HG02571 (cell line): Measurements from ENCODE around the gene INS.
"Not testable (repeated sequence)": the region's sequence is repeated elsewhere in the genome, so short reads cannot be mapped to it uniquely, and the experiment has no call there.

Source experiments
- ATAC-seq: cut with Tn5 transposase; IDR thresholded peaks from one replicate; pipeline ENCODE4 v1.9.1; 2021; ENCODE audit warnings: mild to moderate bottlenecking, moderate library complexity; ENCODE audit not compliant: unreplicated experiment

Gene INS

DNA sequence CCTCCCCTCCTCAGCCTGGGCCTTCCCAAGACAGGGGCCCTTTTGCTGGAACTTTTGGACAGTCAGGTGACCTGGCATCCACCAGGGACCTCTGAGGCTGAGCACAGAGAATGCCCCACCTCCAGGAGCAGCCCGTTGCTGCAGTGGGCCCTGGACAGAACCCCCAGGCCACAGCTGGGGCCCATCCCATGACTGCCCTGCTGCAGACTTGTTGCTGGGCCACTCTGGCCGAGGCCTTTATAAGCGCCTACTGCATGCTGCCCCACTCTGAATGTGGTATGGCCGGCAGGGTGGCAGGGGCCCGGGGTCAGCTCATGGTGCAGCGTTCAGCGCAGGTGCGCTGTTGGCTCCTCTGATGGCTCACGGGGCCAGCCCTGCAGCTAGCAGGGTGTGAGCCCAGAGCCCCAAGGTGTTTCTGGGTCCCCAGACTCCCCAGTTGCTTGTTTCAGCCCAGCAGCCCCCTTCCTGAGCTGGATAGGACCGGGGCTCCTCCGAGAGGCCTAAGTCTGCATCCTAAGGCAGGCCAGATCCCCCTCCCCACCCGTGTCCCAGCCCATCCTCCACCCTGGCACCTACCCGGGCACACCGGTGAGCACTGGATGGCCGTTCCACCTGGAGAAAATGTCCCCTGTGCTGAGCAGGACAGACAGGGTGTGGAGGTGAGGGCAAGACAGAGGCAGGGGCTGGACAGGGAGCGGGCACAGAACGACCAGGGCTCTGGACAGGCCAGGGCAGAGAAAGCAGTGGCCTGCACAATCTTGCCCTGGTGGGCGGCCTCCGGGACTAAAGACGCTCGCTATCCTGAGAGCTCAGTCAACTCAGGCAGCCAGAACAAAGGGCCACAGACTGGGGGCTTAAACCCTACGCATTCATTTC, 38.7 kb upstream of the INS start:
- no peak for ATAC-seq

DNA sequence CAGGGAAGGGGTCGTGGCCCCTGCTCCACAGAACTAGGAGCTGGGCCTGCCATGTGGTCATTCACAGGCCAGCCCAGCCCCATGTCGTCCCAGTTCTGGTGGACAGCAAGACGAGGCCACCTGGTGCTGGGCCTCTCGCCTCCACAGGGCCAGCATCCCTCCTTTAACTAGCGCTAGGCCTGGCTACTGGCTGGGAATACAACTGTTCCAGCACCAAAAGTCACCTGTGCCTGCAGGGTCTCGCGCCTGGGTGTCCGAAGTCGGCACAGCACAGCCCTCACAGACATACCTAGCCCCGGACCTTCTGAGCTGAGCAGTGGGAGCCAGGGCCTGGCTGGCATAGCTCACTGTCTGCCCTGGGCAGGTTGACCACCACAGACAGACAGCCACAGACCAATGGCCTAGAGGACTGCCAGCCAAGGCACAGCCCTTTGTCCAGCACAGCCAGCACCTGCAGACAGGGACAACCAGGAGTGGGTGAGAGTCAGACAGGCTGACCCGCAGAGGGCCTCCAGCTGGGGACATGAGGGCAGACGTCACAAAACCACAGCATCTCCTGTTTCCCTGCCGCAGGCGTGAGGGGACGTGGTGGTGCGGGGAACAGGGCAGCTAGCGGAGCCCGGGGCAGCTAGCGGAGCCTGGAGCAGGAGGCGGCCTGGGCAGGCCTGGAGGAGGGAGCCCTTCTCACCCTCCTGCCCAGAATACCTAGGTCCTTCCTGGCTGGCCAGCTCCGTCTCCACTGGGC, 37.8 kb upstream of the INS start:
- ATAC-seq, result no peak

DNA sequence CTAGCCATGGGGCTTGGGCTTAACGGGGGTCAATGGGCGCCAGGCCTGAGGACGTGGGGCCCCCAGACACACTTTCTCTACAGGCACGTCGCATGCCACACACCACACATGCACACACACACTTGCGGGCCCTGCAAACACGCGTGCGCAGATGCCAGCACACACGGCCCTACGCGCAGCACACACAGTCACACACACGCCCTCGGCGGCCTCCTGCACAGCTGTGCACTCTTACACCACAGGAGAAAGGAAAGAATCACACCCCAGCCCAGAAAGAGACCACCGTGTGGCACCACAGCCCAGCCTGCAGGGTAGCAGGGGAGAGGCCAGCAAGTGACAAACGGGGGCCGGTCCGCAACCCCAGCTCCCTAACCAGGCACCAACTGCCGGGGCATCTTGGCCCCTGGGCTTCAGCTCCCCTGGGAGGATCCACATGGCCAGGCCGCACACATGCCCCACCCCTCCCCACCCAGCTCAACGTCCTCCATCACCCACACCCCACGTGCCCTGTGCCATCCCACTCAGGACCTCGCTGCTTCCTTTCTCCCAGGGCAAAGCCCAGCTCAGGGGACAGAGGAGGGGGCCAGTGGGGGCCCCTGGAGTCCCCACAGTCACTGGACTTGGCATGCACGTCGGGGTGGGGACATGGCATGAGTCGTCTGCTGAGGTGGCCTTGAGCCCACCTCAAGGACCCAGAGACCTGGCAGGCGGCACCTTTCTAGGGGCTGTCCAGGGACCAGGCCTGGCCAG, 36.9 kb upstream of the INS start:
- ATAC-seq, result no peak

DNA sequence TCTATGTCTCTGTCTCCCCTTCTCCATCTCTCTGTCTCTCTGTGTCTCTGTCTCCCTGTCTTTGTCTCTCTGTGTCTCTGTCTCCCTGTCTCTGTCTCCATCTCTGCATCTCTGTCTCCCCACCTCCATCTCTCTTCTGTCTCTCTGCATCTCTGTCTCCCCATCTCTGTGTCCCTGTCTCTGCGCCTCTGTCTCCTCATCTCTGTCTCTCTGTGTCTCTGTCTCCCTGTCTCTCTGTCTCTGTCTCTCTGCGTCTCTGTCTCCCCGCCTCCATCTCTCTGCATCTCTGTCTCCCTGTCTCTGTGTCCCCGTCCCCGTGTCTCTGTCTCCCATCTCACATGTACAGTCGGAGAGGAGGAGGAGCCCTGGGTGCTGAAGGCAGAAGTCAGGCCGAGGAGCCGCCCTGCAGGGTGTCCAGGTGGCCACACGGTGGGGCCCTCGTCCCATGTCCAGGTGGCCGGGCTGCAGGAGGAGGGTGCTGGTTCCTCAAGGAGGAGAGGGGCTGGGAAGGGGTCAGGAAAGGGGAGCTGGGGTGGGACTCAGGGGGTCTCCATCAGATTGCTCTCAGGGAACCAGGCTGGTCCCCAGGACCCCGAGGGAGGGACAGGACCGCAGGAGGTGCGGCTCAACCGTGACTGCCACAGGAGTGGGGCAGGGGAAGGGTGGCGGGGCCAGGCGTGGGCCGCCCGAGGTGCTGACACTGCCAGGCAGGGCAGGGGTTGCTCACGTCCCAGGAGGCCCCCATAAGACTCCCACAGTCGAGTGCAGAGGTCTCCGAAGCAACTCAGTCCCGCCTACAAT, 36.2 kb upstream of the INS start:
- ATAC-seq, result no peak

DNA sequence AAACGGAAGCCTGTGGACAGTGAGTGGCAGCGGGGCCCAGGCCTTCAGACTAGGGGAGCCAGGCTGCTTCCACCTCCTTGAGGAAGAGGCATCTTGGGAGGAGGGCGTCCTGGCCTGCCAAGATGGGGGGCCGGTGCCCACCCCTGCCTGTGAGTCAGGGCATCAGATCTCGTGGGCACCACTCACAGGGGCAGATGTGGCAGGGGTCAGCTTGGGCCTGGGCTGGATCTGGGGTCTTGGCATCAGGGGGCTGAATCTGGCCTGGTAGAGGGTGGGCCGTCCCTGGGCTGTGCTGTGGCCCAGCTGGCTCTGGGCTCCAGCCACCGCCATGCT, 34.7 kb upstream of the INS start:
- no peak for ATAC-seq

DNA sequence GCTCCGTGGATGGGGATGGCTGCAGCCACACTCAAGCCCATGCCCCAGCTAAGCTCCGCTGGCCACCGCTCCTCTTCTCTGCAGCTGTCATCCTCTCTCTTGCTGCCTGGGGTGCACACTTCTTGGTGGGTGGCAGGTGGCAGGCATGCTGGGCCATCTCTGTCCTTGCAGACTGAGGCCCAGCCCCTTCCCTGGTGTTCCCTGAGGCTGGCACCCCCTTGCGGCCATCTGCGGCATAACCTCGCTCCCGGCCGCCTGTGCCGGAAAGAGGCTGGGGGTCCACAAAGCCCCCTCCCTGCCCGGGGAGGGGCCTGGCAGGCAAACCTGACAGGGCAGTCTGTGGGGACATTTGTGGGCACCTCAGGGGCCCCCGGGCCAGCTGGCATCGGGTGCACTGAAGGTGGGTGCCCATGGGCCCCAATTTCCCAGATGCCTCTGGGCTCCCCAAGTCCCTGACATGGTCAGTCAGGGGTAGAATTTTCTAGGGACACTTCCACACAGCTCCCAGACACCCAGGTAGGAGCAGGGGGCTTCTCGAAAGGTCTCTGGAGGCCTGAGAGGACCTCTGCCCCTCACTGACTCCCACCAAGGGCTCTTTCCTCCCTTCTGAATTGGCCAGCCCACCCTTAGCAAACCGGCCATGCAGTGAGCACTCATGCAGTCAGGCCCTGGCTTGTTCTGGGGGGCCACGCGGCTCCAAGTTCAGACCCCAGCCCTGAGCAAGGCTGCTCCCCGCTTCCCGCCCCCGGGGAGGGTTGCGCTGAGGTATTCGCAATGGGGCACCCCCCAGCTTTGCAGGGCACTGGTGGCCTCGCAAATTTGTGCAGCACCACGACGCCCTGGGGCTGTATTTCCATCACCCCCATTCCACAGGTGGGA, 34.1 kb upstream of the INS start:
- no peak for ATAC-seq

DNA sequence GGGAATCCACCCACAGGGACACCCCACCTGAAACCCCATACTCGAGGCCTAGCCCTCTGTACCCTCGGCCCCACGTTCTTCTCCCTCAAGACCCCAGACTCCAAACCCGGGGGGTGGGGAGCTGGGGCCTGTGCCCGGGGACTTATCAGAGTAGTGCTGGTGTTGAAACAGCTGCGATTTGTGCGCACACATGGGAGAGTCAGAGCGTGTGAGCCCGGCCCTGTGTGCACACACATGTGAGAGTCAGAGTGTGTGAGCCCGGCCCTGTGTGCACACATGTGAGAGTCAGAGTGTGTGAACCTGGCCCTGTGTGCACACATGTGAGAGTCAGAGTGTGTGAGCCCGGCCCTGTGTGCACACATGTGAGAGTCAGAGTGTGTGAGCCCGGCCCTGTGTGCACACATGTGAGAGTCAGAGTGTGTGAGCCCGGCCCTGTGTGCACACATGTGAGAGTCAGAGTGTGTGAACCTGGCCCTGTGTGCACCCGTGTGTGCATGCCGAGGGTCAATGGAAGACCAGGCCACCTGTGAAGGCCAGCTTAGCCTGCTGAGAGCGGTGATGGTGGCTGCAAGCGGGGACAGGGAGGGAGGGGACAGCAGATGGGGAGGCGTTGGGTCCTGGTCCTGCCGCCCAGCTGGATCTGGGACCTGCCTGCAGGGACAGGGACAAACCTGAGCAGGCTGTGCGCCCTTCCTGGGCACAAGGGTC, 33.0 kb upstream of the INS start:
- ATAC-seq, result not testable (repeated sequence)

DNA sequence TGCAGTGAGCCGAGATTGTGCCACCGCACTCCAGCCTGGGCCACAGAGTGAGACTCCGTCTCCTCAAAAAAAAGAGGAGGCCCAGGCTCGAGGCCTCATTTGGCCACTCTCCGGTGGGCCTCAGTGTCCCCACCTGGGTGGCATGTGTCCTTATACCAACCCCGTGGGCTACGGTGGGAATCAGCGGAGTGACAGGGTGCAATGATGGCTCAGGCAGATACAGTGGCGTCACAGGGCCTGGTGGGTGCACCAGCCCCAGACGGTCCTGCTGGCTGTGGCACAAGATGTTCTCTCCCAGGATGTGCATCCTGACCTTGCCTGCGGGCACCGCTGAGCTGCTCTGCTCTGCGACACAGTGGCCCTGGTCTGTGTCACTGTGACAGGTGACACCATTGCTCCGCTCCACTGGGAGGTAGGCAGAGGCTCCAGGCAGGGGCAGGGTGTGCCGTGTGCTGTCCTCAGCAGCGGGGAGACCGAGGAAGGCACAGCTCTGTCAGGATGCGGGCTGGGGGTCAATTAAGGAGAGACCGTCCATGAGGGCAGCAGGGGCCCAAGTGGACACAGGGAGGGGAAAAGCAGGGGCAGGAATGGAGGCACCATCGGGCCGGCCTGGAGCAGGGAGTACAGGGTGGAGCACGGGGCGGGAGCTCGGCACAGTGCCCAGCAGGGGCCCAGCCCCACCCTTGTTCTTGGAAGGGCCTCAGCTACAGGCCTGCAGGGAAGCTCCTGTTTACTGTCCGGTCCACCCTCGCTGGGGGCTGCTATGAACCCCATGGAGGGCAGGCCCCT, 32.3 kb upstream of the INS start:
- no peak for ATAC-seq

DNA sequence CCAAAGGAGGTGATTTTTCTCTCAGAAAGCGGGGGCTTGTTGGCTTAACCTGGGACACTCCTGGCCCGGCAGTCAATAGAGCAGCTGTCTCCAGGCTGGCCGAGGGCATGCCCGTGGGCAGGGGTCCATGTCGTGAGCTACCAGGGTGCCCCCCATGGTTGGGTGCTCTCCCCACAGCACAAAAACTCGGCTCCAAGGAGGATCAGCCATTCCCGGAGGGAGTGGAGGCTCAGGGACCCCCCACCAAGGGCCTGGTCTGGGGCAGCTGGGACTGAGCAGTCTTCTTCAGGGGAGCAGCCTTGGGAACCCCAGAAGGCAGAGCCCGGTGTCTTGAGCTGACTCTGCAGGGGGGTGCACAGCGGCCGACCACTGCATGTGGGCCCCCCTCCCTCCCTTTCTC, 31.4 kb upstream of the INS start:
- no peak for ATAC-seq

DNA sequence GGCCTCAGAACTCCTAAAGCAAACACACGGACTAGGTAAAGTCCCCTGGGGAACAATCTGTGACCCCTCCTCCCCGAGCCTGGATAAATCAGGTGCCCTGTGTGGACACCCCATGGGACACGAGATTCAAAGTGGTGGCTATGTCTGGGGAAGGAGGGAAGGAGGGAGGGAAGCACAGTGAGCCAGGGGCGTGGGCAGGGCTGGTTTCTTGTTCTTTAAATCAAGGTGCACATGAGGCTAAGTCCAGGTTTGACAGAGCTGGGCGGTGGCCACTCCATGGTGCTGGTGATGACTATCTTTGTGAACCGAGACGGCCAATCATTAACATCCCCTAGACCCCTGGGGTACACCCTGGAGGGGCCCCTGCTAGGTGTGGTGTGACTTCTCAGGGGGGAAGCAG, 30.9 kb upstream of the INS start:
- ATAC-seq, result no peak

DNA sequence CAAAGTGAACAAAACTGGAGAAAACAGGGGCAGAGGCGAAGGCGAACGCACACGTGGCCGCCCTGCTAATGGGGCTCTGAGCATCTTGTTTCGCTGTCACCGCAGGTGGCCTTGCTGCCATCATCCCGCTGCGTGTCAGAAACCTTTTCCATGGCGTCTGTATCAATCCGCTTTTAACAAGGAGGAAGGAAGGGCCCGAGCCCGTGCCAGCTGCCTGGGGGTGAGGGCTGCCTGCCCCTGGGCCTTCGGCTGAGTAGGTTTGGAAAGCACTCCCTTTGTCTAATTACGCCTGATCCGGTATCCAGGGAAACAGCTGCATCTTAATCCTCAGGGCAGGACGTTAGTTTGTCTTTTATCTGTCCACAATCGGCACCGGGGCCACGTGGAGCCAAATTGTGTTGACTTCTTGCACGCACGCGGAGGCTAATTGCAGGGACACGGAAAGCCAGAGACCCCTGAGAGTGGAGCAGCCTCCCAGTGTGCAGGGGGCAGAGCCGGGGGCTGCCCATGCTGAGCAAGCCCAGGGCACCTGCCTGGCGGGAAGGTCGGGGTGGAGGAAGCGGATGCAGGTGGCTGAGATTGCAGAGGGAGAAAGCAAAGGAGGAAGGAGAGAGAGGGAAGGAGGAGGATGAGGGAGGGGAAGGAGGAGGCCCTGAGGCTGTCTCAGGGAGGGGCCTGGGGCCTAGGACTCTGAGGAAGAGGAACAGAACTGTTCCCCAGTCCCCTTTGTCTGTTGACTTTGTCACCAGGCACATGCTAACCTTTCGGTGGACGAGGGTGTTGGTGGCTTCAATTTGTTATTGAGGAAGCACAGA, 29.9 kb upstream of the INS start:
- ATAC-seq, result no peak

DNA sequence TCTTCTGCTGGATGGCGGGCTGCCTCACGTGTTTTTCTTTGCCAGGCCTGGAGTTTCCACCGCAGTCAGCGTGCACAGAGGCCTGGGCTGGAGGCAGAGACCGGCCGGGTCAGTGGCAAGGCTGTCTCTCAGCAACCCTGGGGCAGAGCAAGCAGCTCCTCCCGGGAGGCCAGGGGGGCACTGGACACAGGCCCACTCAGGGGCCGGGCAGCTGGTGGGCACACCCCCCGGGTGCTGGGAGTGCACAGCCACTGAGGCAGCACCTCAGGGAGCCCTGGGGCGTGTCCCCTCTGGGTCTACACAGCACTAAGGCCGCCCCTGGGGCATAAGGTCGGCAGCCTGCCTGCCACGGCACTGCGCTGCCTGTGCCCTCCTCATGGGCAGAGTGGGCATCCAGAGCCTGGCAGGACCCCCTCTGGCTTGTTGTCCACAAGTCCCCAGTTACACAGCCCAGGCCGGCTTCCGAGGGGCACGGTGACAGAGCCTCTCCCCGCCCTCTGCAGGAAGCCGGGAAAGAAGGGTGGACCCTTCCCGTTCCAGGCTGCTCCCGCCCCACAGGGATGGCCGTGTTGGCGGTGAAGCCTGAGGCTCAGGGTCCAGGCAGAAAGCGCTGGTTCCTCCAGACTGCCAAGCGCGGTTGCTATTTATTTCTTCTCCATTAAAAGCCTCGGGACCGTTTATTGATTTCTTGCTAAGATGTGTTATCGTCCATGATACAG, 29.1 kb upstream of the INS start:
- ATAC-seq, result no peak

DNA sequence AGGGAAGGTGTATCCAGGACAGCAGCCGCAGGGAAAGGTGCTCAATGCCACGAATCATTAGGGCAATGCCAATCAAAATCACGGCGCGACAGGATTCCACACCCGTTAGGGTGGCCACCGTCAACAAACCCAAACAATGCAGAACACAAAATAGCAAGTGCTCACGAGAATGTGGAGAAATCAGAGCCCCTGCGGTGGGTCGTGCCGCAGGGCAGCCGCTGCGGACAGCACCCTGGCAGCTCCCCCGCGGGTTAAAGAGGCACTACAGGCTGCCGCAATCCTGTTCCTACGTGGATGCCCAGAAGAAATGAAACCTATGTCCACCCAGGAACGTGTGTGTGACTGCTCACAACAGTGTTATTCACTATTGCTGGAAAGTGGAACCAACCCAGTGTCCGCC, 27.7 kb upstream of the INS start:
- no peak for ATAC-seq

DNA sequence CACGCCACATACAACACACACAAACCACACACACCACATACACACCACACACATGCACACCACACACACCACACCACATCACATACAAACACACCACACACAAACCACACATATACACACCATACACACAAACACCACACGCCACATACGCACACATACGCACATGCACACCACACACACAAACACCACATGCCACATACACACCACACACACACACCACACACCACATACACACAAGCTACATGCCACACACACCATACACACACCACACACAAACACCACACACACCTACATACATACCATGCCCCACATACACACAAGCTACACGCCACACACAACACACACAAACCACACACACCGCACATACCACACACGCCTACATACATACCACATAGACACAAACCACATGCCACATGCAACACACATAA, 26.3 kb upstream of the INS start:
- no peak for ATAC-seq

DNA sequence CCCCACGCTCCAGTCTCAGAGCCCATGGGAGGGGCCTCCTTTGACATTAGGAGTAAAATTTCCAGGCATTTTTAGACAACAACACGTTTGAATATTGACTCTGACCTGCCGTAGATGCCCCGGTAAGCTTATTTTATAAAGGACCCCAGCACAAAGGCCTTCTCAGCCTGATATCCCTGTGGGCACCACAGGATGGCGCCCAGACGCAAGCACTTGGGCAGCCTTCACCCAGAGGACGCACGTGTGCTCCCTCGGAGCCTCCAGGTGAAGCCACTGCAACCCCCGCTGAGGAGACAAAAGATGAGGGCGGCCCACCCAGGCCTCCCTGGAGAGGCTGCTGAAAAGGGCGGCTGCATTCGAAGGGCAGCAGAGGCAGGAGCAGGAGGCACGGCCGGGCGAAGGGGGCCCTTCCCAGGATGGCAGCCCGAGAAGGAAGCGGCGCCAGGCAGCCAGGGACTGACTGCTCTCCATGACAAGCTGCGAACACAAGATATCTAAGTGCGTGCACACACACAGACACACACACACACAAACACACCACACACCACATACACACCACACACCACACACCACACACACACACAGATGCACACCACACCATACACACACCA, 25.8 kb upstream of the INS start:
- ATAC-seq, result no peak

DNA sequence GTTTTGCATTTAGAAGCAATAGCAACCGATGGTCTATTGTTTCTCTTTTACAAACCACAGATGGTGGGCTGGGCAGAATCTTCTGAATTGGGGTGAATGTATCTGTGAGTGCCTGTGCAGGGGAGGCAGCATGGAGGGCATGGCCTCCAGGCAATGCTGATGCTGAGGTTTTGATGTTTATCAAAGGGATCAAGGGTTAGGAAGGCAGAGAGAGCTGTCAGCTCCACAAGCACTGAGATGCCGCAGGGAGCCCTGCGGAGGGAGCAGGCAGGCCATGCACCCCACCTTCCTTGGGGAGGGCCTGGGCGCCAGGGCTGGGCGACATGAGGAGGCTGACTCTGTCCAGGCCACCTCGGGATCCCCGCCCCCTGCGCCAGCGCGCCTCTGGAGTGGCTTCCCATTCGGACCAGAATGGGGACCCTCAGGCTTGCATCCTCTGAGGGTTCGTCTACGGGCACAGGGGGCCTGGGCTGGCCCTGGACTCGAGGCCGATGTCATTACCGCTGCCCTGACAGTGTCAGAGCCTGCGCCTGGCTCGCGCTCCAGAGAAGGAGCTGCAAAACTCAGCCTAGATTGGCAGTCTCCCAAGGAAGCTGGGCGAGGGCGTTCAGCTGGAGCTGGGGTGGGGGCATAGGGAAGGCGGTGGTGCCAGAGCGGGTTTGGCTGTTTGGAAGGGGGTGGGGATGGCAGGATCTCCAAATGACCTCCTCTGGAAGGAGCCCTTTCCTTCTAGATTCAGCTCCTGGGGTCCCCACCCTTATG, 24.5 kb upstream of the INS start:
- no peak for ATAC-seq
